SW480 (cell line): Measurements from ENCODE around the gene ANK3.

ENCODE experiments used
- DNase-seq: peaks from one replicate; pipeline ENCODE4 v3.0.0-alpha.2; 2016; ENCODE audit warnings: low spot score

The ANK3 gene

DNA sequence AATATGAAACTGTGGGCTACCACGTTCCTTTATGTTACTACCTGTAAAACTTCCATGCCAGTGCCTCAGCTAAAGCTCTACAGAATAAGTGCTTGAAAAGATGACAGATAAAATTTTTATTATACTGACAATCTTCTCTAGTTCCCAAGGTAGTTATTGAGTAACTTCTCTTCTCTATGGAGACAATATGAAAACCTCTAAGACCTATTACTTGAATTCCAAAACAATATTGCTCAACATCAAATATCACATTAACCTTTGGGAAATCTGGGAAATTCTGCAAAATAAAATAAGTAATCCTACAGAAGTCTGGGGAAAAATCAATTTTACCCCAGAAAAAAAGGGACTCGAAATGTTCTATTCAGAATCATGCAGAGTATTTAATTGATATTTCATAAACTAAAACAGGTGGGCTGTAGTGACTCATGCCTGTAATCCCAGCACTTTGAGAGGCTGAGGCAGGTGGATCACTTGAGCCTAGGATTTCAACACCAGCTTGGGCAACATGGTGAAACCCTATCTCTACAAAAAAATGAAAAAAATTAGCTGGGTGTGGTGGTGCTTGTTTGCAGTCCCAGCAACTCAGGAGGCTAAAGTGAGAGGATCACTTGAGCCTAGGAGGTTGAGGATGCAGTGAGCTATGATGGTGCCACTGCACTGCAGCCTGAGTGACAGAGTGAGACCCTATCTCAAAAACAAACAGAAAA is 23.8 kb upstream of the ANK3 start:
- DNase-seq = no peak

DNA sequence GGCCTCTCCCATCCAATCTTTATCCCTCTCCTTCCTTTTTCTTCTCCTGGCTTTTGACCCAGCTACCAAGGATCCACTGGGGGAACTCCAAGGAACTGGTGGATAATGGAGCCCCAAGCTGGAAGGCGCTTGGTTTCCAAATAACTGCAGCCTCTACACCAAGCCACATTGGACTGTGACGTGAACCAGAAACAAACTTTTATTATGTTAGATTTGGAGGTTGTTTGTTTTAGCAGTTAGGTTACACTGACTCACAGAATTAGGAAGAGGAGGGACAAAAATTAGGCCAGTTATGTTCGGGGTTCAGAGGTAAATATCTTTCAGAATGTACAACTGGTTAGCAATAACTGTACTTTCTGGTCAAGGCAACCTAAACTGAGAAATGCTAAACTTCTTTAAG is 21.3 kb upstream of the ANK3 start:
- no peak for DNase-seq

DNA sequence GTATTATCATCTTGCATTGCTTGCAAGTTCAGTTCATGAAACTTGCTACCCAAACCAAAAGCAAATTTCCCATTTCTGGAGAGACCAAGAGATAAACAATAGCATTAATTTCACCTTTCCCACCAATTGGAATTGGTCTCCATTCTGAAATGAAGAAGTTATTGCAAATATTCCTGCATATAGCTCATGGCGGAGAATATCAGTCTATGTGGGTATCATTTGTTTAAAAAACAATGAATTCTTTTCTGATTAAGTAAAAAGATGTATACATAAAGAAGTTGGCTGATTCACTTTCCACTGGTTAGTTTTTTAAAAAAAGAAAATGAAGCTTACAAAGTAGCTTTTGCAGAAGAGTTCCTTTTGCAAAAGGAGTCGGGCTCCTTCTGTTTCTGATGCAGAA is 19.5 kb upstream of the ANK3 start:
- DNase-seq = no peak

DNA sequence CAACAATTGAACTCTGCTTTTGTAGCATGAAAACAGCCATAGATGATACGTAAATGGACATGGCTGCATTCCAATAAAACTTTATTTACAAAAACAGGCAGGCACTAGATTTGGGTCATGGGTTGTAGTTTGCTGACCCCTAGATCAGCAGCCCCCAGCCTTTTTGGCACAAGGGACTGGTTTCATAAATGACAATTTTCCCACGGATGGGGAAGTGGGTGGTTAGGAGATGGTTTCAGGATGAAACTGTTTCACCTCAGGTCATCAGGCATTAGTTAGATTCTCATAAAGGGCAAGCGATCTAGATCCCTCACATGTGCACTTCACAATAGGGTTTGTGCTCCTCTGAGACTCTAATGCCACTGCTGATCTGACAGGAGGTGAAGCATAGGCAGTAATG is 16.5 kb upstream of the ANK3 start:
- no peak for DNase-seq

DNA sequence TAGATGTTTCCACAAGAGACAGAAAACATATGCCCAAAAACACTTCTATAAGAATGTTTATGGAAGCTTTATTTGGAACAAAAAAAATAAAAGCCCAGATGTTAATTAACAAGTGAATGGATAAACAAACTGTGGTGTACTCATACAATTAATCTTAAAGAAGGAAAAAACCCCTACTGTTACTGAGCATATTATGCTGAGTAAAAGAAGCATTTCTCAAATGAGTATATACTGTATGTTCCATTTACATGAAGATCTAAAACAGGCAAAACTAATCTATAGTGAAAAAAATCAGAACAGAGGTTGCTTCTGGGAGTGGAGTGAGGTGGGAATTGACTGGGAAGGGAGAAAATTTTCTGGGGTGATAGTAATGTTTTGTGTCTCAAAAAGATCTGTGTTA is 15.5 kb upstream of the ANK3 start:
- DNase-seq = no peak

DNA sequence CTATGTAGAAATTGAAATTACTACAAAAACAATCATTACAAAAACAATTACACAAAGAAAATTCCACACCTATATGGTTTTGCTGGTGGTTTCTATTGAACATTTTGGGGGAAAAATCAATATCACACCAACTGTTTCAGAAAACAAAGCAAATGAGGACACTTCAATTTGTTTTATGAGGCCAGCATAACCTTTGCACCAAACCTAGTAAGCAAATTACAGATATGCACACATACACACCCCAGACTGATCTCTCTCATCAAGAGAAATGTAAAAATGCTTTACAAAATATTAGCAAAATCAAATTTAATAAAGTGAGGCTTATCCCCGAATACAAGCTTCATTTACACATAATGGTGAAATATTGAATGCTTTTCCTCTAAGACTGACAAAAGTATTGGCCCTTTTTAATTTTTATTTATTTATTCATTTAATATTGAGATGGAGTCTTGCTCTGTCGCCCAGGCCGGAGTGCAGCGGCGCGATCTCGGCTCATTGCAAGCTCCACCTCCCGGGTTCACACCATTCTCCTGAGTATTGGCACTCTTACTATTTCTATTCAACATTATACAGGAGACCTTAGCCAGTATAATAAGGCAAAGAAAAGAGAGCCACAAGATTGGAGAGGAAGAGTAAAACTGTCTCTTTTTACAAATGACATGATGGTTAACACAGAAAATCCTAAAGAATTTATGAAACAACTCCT is 13.6 kb upstream of the ANK3 start:
- DNase-seq = no peak

DNA sequence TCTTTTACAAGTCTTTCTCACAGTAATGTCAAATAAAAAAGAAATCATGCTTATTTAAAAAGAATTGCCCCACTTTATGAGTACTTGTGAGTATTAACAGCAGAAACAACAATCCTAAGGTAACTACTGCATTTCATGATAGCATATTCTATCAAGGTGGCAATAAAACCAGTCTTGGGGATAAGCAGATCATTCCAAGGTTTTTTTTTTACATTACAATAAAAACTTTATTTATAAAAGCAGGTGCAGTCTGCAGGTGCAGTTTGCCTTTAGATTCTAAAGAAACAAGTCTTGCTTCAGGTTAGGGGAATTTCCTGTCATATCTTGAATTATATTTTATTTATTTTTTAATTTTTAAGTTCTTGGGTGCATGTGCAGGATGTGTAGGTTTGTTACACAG is 10.7 kb upstream of the ANK3 start:
- DNase-seq = no peak

DNA sequence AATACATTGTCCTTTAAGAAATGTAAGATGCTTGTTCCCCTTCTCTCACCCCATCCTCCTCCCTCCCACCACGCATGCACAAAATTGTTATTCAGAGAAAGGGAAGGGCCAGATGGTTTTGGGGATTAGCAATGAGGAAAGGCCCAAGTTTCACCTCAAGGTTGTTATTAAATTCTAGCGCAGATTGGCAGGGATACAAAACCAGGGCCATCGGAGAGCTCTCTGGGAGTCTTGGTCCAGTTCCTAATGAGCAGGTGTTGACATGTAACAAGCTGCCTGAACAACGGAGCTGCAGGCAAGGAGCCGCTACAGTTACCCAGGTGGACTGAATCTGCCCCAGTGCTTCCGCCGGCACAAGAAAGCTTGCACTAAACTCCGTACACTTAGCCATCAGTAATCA is 9.7 kb upstream of the ANK3 start:
- DNase-seq = no peak

DNA sequence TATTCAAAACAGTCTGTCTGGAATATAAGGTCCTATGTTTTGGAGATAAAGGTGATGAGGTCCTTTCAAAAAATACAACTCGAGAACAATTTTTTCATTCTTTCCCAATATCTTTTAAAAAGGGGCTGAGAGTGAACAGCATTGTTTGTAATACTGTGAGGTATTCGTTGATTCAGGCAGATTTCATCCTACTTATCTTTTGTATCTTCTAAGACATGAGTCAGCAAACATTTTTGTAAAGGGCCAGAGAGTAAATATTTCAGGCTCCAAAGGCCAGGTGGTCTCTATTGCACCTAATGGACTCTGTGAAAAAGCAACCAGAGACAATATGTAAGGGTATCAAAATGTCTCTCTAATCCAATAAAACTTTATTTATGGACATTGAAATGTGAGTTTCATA is 8.1 kb upstream of the ANK3 start:
- DNase-seq = no peak

DNA sequence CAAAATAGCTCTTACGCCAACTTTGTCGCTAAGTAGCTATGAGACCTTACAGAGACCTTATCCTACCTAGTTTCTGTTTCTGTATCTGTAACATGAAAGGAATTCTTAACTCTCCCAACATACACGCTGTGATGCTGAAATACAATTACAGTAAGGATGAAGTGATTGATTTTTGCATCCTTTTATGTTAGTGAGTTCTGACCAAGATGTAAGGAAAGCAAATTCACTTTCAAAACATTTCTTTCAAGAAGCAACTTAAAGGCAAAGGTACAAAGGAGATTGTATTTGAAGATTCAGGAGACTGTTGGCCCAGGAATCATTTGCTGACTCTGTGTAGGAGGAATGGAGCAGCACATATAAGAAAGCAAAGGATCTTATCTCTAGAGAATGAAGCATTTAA is 7.1 kb upstream of the ANK3 start:
- DNase-seq = no peak

DNA sequence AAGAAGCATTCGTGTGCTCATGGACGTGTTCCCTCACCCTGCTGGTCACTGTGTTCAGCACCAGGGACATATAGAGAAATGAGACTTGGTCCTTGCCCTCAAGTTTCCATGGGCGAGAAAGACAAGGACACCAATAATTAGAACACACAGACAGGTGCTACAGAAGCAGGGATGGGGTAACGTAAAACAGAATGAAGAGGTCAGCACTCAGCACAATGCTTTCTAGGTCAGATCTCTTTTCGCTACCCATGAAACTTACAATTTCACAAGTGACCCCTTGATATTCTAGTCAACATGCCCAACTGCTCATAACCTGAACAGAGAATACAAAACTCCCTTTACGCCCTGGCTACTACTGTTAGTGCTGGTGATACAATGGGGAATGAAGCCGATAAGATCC is 6.0 kb upstream of the ANK3 start:
- DNase-seq = no peak

DNA sequence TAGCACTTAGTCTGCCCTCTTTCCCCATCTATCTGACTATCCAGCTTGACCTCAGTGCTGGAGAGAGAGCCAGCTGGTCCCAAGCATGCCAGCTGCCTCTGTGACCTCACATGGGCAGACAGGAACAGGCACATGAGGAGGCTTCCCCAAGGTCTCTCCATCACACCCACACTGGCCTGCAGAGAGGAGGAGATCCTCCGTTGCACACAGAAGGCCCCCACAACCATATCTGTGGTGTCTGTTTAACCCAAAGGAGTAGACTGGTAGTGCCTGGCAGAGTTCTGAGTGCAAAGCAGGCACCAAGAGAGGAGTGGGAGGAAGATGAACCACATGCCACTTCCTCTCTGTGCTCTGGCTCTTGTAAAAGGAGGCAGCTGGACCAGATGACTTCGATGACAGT is 4.8 kb upstream of the ANK3 start:
- DNase-seq = no peak

DNA sequence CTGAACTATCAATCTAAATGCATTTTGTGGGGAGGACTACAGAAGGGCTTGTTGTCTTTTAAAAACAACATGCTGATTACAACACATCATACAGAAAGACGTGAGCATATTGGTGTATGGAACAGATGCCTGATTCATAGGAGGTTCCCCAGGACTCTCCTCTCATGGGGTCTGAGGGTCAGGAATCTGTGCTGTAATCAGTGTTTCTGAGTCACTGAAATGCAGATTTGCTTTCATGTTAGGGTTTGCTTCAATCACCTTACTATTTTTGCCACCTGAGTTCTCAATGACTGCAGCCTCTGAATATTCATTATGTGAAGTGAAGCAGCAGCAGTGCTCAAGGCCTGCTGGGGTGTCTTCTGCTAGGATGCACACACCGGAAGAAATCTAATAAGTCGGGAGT is 550 bp upstream of the ANK3 start:
- no peak for DNase-seq

DNA sequence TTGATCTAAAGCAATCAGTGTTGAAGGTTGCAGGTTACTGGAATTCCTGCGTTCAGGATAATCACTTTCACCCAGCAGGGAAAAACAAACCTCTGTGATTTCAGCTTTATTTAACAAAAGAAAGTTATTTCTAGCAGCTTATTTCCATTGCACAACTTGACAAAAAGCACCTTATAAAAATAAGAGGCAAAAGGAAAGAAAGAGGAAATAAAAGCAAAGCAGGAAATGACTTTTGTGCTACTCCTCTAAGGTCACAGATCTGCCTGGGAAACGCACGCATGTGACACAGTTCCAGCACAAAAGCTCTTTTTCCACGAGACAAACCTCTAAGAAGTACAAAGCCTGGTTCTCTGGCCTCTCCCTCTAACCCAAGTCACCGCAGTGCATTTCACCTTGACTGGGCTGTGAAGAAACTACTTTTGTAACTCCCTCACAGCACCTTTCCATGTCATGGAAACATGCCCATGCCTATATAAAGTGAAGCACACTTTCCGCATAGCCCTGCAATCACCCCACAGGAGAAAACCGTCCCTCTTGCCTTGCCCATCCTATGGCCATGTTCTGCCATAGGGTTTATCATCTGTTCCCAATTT is 870 bp downstream of the ANK3 start:
- DNase-seq = no peak

DNA sequence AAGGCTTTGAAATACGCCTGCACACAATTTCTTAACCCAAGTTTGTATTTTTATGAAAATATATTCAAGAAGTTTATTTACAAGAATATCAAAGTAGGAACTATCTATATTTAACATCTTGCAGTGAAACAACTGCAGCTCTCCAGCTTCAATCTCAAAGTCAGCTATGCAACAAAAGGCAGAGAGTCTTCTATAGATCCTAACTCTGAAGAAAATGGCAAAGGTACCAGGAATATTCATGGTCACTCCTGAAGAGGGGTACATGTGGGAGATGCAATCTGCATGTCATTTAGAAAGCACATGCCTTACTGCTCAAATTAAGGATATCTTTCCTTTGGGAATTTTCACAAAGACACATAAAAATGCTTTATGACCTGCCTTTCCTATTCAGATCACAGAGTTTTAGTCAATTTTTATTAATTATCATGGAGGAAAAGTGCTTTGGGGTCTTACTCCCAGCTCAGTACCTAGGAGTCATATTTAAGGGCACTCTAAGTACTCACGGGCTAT is 1.5 kb downstream of the ANK3 start:
- no peak for DNase-seq

DNA sequence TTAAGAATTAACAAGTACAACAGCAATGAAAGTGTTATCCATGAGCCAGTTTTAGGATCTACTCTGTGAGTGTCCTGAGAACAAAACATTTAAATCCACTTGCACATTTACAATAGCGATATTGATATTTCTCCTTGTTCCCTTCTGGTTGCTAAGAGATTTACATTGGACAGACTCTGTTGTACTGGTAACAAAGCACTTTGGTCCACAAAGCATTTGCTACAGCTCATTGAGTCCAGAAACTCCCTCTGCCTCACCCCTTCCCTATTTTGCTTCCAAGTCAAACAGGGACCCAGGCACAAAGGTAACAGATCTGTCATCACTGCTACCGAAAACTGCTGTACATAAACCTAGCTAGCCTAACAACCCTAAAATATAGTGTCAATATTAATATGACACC is 2.1 kb downstream of the ANK3 start:
- DNase-seq = no peak

DNA sequence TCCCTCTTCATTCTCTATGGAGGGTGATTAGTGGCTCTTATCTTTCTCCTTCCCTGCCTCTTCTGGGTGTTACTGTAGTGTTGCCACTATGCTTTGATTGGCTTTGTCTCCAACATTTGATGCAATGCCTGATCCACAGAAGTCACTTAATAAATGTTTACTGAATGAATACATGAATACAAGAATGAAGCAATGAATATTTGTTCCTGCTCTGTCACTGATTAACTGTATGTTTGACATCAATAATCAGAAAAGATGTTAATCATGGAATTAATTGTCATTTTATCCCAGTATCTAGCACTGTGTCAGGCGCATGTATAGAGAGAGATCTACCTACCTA is 4.3 kb downstream of the ANK3 start:
- DNase-seq = no peak

DNA sequence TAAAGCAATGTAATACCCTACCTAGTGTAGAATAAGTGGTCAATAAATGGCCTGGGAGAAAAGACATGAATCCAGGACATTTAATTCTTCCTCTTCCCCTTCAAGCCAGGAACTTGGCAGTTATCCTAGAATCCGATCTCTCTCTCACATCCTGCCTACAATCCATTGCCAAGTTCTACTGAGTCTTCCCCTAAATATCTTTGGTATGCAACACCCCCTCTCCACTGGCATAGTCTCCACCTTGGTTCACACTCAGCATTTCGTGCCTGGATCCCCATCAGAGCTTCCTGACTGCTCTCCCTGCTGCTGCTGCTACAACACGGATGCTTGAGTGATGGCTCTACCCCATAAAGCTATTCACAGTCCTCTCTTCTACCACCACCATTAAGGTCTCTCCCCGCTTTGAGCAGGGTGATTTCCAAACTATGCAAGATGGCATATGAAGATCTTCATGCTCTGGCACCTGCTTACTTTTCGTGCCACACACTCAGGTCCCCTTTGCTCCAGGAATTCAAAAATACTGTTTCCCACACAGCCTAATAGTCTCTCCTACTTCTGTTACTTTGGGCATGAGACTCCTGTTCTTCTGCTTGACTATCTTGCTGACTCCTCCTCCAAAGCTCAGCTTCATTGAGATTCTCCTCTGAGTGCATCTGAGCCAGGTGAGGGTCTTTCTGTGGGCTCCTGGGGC is 4.8 kb downstream of the ANK3 start:
- no peak for DNase-seq

DNA sequence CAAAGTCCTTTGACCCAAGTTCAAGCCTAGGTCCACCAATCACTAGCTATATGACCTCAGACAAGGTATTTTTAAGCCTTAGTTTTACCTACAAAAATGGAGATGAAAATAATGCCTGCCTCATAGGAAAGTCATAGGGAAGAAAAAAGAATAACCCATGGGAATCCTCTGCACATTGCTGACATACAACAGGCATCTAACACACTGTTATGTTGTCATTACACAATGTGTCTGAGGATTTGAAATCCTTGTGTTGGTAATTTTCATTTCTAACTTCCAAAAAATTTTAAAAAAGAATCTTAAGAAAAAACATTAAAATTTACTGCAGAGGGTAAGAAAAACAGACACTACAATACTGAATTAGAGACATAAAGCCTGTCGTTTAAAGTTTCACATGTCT is 5.7 kb downstream of the ANK3 start:
- no peak for DNase-seq

DNA sequence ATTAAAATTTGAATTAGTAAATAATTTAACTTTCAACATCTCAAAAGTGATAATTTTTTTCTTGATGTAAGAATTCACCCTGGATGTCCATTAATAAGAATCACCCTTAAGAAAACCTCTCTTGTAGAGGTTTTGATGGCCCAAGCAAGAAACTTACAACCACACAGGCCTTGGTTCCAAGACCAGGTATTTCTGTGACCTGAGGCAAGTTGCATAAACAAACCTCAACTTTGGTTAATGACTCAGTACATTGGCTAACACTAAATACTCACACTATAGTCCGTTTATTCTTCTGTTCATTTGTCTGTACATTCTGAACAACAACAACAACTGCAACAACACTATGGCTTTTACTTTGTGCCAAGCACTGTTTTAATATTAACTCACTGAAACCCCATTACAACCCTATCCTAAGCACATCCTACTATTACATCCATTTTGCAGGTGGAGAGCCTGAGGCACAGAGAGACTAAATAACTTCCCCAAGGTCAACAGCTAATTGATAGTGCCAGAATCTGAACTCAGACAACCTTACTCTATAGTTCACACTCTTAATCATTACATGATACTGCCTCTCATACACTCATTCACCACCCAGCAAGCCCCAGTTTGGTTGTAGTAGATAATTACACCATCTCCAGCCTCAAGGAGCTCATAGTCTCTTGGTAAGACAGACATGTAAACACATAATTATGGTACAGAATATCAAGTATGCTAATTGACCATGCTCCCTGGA is 6.6 kb downstream of the ANK3 start:
- DNase-seq = no peak

DNA sequence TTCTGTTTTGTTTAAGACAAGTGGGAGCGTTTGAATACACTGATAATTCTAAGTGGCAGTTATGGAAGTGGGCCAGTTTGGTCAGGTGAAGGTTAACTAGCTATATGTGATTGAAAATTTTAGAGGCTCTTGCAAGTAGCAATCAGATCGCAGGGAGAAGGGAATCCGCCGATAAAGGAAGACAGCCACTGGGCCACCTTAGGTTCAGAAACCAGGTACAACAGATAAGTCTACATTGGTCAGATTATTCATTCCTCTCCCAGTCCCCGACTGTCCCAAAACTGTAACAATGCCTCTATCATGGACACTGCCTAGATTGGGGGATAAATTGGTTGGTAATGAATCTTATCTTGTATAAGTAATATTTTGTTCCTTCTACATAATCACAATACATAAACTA is 8.9 kb downstream of the ANK3 start:
- no peak for DNase-seq

DNA sequence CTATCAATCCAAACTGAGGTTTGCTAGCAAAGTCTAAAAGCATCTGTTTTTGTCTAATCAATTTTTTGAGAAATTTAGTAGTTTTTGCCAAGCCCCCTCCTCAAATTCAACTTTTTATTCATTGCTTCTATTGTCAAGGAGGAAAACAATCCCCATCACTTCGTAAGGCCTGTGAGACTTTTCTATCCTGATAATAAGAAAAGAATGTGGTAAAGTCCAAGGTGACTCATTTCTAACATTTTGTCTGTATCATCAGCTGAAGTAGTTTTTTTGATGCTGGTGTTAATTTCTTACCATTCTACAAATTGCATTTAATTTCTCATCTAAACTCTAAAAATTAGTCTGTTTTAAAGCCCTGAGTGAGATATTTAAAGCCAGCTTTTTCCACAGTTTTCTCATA is 11.7 kb downstream of the ANK3 start:
- no peak for DNase-seq

DNA sequence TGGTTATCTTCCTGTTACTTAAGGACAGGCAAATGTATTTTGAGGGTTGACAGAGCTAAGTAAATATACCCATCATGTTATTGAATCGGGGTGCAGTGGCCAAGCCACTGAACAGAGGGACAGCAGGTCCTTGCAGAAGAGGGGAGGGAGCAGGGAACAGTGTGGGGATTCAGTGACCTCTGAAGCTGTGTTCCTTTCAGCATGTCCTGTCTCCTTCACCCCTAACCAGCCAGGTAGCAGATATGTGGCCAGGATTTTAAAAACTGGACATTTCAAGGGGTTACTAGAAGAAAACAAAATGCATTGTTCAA is 12.7 kb downstream of the ANK3 start:
- no peak for DNase-seq
